ENCODE results near the gene L3MBTL4.
A peak's percentile ranks its signal among the peaks of the same experiment; 100 is the strongest.

L3MBTL4 gene

GRCh38 chr18:6044319-6044718 is 370.4 kb downstream of the L3MBTL4 start:
- no peak for DNase-seq (ENCODE audit: low read depth, low spot score)

- DNase-seq (ENCODE audit: low read depth, low spot score), result no peak
These were observed 375.7 kb downstream of the L3MBTL4 start for GRCh38 chr18:6039055-6039454.

GRCh38 chr18:6031442-6031841 is 383.3 kb downstream of the L3MBTL4 start:
- no peak for DNase-seq (ENCODE audit: low read depth, low spot score)

GRCh38 chr18:6031002-6031401 is 383.7 kb downstream of the L3MBTL4 start:
- DNase-seq (ENCODE audit: low read depth, low spot score), result no peak

GRCh38 chr18:6024745-6025248 is 389.9 kb downstream of the L3MBTL4 start:
- no peak for DNase-seq (ENCODE audit: low read depth, low spot score)

- DNase-seq (ENCODE audit: low read depth, low spot score), result no peak
These were observed 391.2 kb downstream of the L3MBTL4 start for GRCh38 chr18:6023551-6023950.

GRCh38 chr18:6022845-6023244 is 391.9 kb downstream of the L3MBTL4 start:
- DNase-seq (ENCODE audit: low read depth, low spot score), result peak; percentile 33

GRCh38 chr18:6022074-6022444 is 392.7 kb downstream of the L3MBTL4 start:
- no peak for DNase-seq (ENCODE audit: low read depth, low spot score)

- DNase-seq (ENCODE audit: low read depth, low spot score), result no peak
These were observed 393.2 kb downstream of the L3MBTL4 start for GRCh38 chr18:6021306-6022073.

- no peak for DNase-seq (ENCODE audit: low read depth, low spot score)
These were observed 396.0 kb downstream of the L3MBTL4 start for GRCh38 chr18:6018671-6019070.

GRCh38 chr18:6017171-6017570 is 397.5 kb downstream of the L3MBTL4 start:
- DNase-seq (ENCODE audit: low read depth, low spot score), result no peak

- DNase-seq (ENCODE audit: low read depth, low spot score), result no peak
These were observed 399.3 kb downstream of the L3MBTL4 start for GRCh38 chr18:6015364-6015763.

GRCh38 chr18:6013171-6013810 is 401.4 kb downstream of the L3MBTL4 start:
- DNase-seq (ENCODE audit: low read depth, low spot score), result no peak

GRCh38 chr18:6010921-6011320 is 403.8 kb downstream of the L3MBTL4 start:
- DNase-seq (ENCODE audit: low read depth, low spot score), result no peak

- DNase-seq (ENCODE audit: low read depth, low spot score), result no peak
These were observed 404.4 kb downstream of the L3MBTL4 start for GRCh38 chr18:6010284-6010683.

- no peak for DNase-seq (ENCODE audit: low read depth, low spot score)
These were observed 405.0 kb downstream of the L3MBTL4 start for GRCh38 chr18:6009756-6010155.

- DNase-seq (ENCODE audit: low read depth, low spot score), result no peak
These were observed 410.0 kb downstream of the L3MBTL4 start for GRCh38 chr18:6004683-6005082.

GRCh38 chr18:6004119-6004518 is 410.6 kb downstream of the L3MBTL4 start:
- DNase-seq (ENCODE audit: low read depth, low spot score), result no peak

- no peak for DNase-seq (ENCODE audit: low read depth, low spot score)
These were observed 412.8 kb downstream of the L3MBTL4 start for GRCh38 chr18:6001867-6002266.

- DNase-seq (ENCODE audit: low read depth, low spot score), result no peak
These were observed 415.8 kb downstream of the L3MBTL4 start for GRCh38 chr18:5998907-5999306.

GRCh38 chr18:5998166-5998881 is 416.4 kb downstream of the L3MBTL4 start:
- no peak for DNase-seq (ENCODE audit: low read depth, low spot score)

- DNase-seq (ENCODE audit: low read depth, low spot score), result no peak
These were observed 417.4 kb downstream of the L3MBTL4 start for GRCh38 chr18:5997361-5997760.

Measured in iPS DF 19.7 (cell line).